T-helper 2 cell treated with Interferon-gamma antibody and Interleukin-4, amounts not matched to agents 5 μg/mL and 100 μg/mL, for 36 hours (primary cell): ENCODE results near the gene MMD.

ENCODE experiments used
- DNase-seq: peaks from one replicate; pipeline ENCODE4 v3.0.0; 2021; ENCODE audit warnings: low spot score
- H3K27ac Mint-ChIP-seq: one replicate; pipeline ENCODE4 v1.8.0; 2021; ENCODE audit warnings: mild to moderate bottlenecking, mixed read lengths
- H3K27me3 Mint-ChIP-seq: one replicate; pipeline ENCODE4 v1.8.0; 2021; ENCODE audit warnings: low read depth, mixed read lengths
- H3K36me3 Mint-ChIP-seq: one replicate; pipeline ENCODE4 v1.8.0; 2021; ENCODE audit warnings: low read depth, mixed read lengths
- H3K4me1 Mint-ChIP-seq: one replicate; pipeline ENCODE4 v1.8.0; 2021; ENCODE audit warnings: low read depth, mixed read lengths
- H3K4me3 Mint-ChIP-seq: one replicate; pipeline ENCODE4 v1.8.0; 2022; ENCODE audit warnings: mild to moderate bottlenecking, moderate library complexity, mixed read lengths
- H3K9me3 Mint-ChIP-seq: one replicate; pipeline ENCODE4 v1.8.0; 2021; ENCODE audit warnings: mixed read lengths

MMD gene

DNA sequence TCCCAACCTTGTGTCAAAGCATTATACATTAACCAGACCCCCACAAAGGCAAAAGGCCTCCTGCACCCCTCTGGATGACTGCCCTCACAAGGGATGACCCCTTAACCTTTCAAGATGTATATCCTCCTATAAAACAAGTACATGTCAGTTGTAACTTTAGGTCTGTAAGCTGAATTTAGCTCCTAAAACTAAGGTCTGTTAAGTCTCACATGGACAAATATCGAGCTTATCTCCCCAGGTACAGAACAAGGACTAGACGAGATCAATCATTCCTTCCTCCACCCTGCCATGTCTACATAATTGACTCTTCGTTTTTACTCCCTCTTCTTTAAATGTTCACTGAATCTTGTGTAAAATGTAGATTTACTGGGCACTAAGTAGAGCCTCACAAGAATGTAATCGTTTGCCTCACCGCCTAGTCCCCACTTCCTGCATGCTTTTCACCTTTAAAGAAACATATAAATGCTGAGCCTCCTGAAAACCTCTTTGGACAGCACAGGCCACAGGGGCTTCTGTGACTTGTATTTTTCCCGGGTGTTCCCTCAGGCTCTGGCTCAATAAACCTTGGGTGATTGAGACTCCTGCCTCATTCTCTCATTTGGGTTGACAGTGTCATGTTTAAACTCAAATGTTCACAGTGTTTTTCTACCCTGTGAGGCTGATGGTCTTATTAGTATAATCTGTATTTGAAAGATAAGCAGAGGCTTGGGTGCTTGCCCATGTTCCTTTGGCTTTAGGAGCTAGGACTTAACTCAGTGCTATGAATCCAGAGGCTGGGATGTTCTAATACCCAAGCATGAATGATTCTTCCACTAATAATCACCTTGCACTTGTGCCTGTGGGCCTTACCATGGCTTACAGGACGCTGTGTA lies 37.6 kb downstream of the MMD start:
- H3K4me1 Mint-ChIP-seq = no peaks in the 10 kb centered on the region
- no peaks in the 10 kb centered on the region for H3K36me3 Mint-ChIP-seq
- H3K4me3 Mint-ChIP-seq = no peak overlapping the region
- peaks cover 16% of the 10 kb centered on the region for H3K27me3 Mint-ChIP-seq
- no peak overlapping the region for H3K27ac Mint-ChIP-seq
- DNase-seq = no peak
- no peaks in the 10 kb centered on the region for H3K9me3 Mint-ChIP-seq

GRCh38 chr17:55381017-55381770 lies 40.4 kb downstream of the MMD start:
- H3K27ac Mint-ChIP-seq = no peak overlapping the region
- no peak overlapping the region for H3K4me3 Mint-ChIP-seq
- DNase-seq = no peak
- H3K4me1 Mint-ChIP-seq = no peaks in the 10 kb centered on the region
- H3K9me3 Mint-ChIP-seq = no peaks in the 10 kb centered on the region
- no peaks in the 10 kb centered on the region for H3K36me3 Mint-ChIP-seq
- H3K27me3 Mint-ChIP-seq = peaks cover 19% of the 10 kb centered on the region

DNA sequence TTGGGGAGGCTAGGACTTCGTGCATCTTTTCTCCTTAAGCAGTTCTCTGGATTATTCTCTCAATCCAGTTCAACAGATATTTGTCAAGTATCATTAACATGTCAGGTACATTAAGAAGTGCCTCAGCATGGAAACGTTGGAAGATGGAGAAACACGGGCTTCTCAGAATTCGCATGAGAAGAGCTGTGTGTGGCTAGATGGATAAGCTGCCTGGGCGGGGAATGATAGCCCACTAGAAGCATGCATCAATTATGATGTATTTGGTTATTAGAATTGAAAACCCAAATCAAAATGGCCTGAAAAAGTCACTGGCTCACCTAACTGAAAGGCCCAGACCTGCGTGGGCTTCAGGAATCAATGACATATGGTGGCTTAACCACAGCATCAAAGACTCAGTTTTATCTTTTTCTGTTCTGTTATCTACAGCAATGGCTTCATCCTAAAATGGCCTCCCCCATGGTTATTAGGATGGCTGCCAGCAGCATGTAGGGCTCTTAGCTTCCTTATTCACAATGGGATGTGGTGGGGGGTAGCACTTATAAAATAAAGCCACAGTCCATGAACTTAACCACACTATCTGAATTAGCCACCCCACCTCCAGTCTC lies 43.9 kb downstream of the MMD start:
- H3K27ac Mint-ChIP-seq = no peak overlapping the region
- no peaks in the 10 kb centered on the region for H3K4me1 Mint-ChIP-seq
- no peaks in the 10 kb centered on the region for H3K36me3 Mint-ChIP-seq
- no peaks in the 10 kb centered on the region for H3K9me3 Mint-ChIP-seq
- H3K27me3 Mint-ChIP-seq = peaks cover 23% of the 10 kb centered on the region
- no peak for DNase-seq
- H3K4me3 Mint-ChIP-seq = no peak overlapping the region

- Mint-ChIP-seq H3K27me3 (peaks cover 26% of the 10 kb centered on the region), H3K9me3 (peaks cover 5% of the 10 kb centered on the region), H3K36me3 (no peaks in the 10 kb centered on the region), H3K4me3 (no peak overlapping the region), H3K27ac (no peak overlapping the region), H3K4me1 (peaks cover 3% of the 10 kb centered on the region)
- DNase-seq = no peak
Observed at GRCh38 chr17:55368706-55369105, 52.9 kb downstream of the MMD start.

DNA sequence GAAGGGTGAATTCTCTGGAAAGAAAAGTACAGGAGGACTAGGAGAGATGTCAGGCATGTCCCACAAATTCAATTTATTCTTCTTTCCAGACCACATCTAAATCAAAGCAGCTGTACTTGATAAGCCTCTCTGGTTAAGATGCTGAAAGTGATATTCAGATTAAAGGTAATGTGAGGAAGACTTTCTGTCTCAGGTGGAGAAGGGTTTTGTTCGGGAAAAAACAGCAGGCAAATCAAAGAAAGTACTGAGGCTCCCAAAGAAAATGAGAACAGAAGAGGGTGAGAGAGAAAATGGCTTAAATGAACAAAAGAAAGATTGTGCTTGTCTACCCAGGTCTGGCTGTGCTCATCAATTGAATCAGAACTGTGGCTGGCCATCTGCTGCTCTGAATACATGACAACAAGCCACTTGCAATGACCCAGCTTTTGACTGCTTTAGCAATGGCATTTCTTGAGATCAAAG lies 55.6 kb downstream of the MMD start:
- Mint-ChIP-seq H3K27me3 (peaks cover 39% of the 10 kb centered on the region), H3K4me1 (peaks cover 3% of the 10 kb centered on the region), H3K27ac (no peak overlapping the region), H3K9me3 (peaks cover 5% of the 10 kb centered on the region), H3K4me3 (no peak overlapping the region), H3K36me3 (peaks cover 2% of the 10 kb centered on the region)
- DNase-seq = no peak

DNA sequence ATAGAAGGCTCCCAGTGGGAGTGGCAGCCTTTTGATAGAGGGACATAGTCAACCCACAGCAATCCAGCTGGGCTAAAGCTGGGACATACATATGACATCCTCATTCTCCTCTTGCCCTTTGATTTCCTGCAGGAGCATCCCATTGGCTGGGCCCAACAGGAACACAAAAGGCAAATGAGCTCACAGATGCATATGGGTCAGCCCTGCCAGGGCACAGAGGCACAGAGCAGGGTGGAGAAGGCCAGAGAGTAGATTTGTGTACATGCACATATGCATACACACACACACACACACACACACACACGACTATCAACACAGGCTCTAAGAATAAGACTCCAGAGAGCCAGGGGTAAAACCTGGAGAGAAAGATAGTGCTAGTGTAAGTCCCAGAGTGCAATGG lies 58.6 kb downstream of the MMD start:
- DNase-seq = no peak
- no peaks in the 10 kb centered on the region for H3K4me1 Mint-ChIP-seq
- peaks cover 41% of the 10 kb centered on the region for H3K27me3 Mint-ChIP-seq
- peaks cover 5% of the 10 kb centered on the region for H3K36me3 Mint-ChIP-seq
- H3K4me3 Mint-ChIP-seq = no peak overlapping the region
- no peak overlapping the region for H3K27ac Mint-ChIP-seq
- peaks cover 13% of the 10 kb centered on the region for H3K9me3 Mint-ChIP-seq

GRCh38 chr17:55360971-55361370 lies 60.7 kb downstream of the MMD start:
- Mint-ChIP-seq H3K36me3 (peaks cover 5% of the 10 kb centered on the region), H3K4me1 (peaks cover 4% of the 10 kb centered on the region), H3K27me3 (peaks cover 38% of the 10 kb centered on the region), H3K4me3 (no peak overlapping the region), H3K9me3 (peaks cover 13% of the 10 kb centered on the region), H3K27ac (no peak overlapping the region)
- no peak for DNase-seq

- peaks cover 7% of the 10 kb centered on the region for H3K4me1 Mint-ChIP-seq
- H3K9me3 Mint-ChIP-seq = peaks cover 13% of the 10 kb centered on the region
- H3K36me3 Mint-ChIP-seq = peaks cover 5% of the 10 kb centered on the region
- peak; percentile 56 for DNase-seq
- H3K4me3 Mint-ChIP-seq = no peak overlapping the region
- peaks cover 17% of the 10 kb centered on the region for H3K27me3 Mint-ChIP-seq
- H3K27ac Mint-ChIP-seq = no peak overlapping the region
Observed at GRCh38 chr17:55356434-55357328, 65.0 kb downstream of the MMD start.

DNA sequence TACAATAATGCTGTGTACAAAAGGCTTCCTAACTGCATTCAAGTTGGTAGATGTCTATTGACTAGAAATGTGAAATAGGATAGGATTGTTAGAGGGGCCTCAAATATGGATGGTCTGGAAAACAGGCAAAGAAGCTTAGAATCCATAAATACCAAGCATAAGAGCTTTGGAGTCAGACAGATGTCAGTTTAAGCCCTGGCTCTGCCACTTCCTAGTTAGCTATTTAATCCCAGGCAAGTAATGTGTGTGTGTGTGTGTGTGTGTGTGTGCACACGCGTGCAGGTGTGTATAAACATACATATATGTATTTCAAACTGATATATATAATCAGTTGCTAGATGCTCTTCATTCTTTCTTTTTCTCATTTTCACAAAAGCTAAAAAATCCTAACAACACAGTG lies 66.7 kb downstream of the MMD start:
- Mint-ChIP-seq H3K4me3 (no peak overlapping the region), H3K9me3 (no peaks in the 10 kb centered on the region), H3K27ac (no peak overlapping the region), H3K36me3 (no peaks in the 10 kb centered on the region), H3K27me3 (peaks cover 6% of the 10 kb centered on the region), H3K4me1 (peaks cover 16% of the 10 kb centered on the region)
- DNase-seq = no peak

GRCh38 chr17:55354010-55354409 lies 67.6 kb downstream of the MMD start:
- H3K9me3 Mint-ChIP-seq = no peaks in the 10 kb centered on the region

DNA sequence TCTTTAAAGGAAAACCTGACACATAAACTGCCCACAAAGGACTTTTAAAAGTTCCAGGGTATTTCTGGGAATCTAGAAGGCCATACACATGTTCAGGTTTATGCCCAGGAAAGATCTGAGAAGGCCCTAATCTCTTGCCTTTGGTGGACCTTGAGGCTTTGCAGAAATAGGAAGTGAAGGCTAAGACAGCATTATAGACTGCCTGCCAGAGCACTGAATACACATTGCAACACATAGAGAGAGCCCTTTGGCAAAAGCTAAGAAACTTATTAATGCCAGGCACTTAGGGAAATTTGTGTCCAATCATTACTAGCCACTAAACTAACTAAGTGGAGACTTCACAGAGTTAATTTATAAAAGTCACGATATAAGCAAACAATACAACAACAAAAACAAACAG lies 70.4 kb downstream of the MMD start:
- no peaks in the 10 kb centered on the region for H3K27me3 Mint-ChIP-seq
- no peak overlapping the region for H3K4me3 Mint-ChIP-seq
- no peak overlapping the region for H3K27ac Mint-ChIP-seq
- peaks cover 36% of the 10 kb centered on the region for H3K4me1 Mint-ChIP-seq
- no peak for DNase-seq
- peaks cover 9% of the 10 kb centered on the region for H3K9me3 Mint-ChIP-seq
- H3K36me3 Mint-ChIP-seq = peaks cover 12% of the 10 kb centered on the region

More at GRCh38 chr17:55354010-55354409, 67.6 kb downstream of the MMD start:
- Mint-ChIP-seq H3K36me3 (no peaks in the 10 kb centered on the region), H3K27me3 (peaks cover 5% of the 10 kb centered on the region), H3K4me3 (no peak overlapping the region), H3K27ac (no peak overlapping the region), H3K4me1 (peaks cover 20% of the 10 kb centered on the region)
- no peak for DNase-seq

DNA sequence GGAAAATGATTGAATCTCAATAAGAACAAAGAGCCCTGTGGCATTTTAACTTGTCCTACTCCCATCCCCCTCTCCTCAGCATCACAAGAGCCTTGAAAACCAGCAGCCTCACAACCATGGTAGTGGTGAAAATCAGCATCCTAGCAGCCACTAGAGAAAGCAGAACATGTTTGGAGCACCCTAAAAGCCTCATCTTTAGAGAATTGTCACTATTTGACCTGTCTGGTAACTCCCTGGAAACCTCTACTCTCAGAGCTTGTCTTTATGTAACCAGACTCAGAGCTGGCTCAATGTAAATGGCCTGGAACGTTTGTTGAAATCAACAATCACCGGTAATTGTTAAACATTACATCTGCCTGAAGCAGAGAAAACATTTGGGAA lies 70.8 kb downstream of the MMD start:
- Mint-ChIP-seq H3K4me3 (no peak overlapping the region), H3K27ac (no peak overlapping the region), H3K27me3 (no peaks in the 10 kb centered on the region)

GRCh38 chr17:55348749-55349354 lies 72.8 kb downstream of the MMD start:
- Mint-ChIP-seq H3K27me3 (no peaks in the 10 kb centered on the region), H3K4me1 (peaks cover 52% of the 10 kb centered on the region), H3K4me3 (peak overlapping the region; percentile 10), H3K27ac (no peak overlapping the region), H3K9me3 (peaks cover 16% of the 10 kb centered on the region), H3K36me3 (peaks cover 17% of the 10 kb centered on the region)
- DNase-seq = peak; percentile 32

More for the DNA sequence above, 70.8 kb downstream of the MMD start:
- peaks cover 36% of the 10 kb centered on the region for H3K4me1 Mint-ChIP-seq
- H3K36me3 Mint-ChIP-seq = peaks cover 12% of the 10 kb centered on the region
- DNase-seq = no peak
- H3K9me3 Mint-ChIP-seq = peaks cover 9% of the 10 kb centered on the region
